HepG2 (cell line): Measurements from ENCODE around the gene WDR47. TPM values are rescaled to one million over a fixed set of nuclear protein-coding genes. Genes with fewer than 3 reads are reported as not detected.

ENCODE experiments used
- ELF3 ChIP-seq: IDR thresholded peaks from 2 replicates; pipeline ENCODE4 v1.6.1; 2016; ENCODE audit warnings: missing genetic modification reagents, missing compliant biosample characterization
- GABPA ChIP-seq, 2 experiments: IDR thresholded peaks; 2 replicates each; pipeline ENCODE4 v1.6.1; 2011 to 2016; ENCODE audit warnings: low read depth in 2 of 2, low read length in 1 of 2, missing biosample characterization in 1 of 2, missing genetic modification characterization in 1 of 2
- KMT2A ChIP-seq: sonication (generic); formaldehyde crosslinking; IDR thresholded peaks from 2 replicates; pipeline ENCODE4 v1.4.0; 2020; ENCODE audit warnings: missing genetic modification reagents
- NCOA2 ChIP-seq: sonication (generic); formaldehyde crosslinking; IDR thresholded peaks from 2 replicates; pipeline ENCODE4 v1.8.0; 2022; ENCODE audit warnings: inconsistent platforms
- NFRKB ChIP-seq: fragments of 450-650 bp; IDR thresholded peaks from 2 replicates; pipeline ENCODE4 v1.6.1; 2017
- NONO ChIP-seq, 2 experiments: fragments of 450-650 bp in 1 of 2; sonication (generic) in 1 of 2; formaldehyde crosslinking in 1 of 2; IDR thresholded peaks in 1 of 2; conservative IDR thresholded peaks in 1 of 2; 2 replicates each; pipeline versions ENCODE4 v1.6.1 to v1.8.0; 2017 to 2022; ENCODE audit warnings: mild to moderate bottlenecking in 1 of 2, missing genetic modification reagents in 1 of 2, moderate library complexity in 1 of 2
- NRL ChIP-seq: sonication (generic); formaldehyde crosslinking; IDR thresholded peaks from 2 replicates; pipeline ENCODE4 v1.5.0; 2020; ENCODE audit warnings: missing genetic modification reagents, mild to moderate bottlenecking, moderate library complexity, borderline replicate concordance
- PAX8 ChIP-seq: sonication (generic); formaldehyde crosslinking; IDR thresholded peaks from 2 replicates; pipeline ENCODE4 v1.8.0; 2022; ENCODE audit warnings: mild to moderate bottlenecking, missing genetic modification reagents, borderline replicate concordance
- PCBP2 ChIP-seq: fragments of 200-400 bp; formaldehyde crosslinking; optimal IDR thresholded peaks from 2 replicates; pipeline ENCODE3; 2018; ENCODE audit warnings: low read length, low read depth; ENCODE audit not compliant: poor library complexity, severe bottlenecking
- PRMT3 ChIP-seq: sonication (generic); formaldehyde crosslinking; IDR thresholded peaks from 2 replicates; pipeline ENCODE4 v1.8.1; 2022; ENCODE audit warnings: low read depth, mild to moderate bottlenecking, moderate library complexity, missing genetic modification reagents, borderline replicate concordance
- TOPORS ChIP-seq: sonication (generic); formaldehyde crosslinking; IDR thresholded peaks from 2 replicates; pipeline ENCODE4 v1.8.0; 2023; ENCODE audit warnings: mild to moderate bottlenecking, missing genetic modification reagents
- ZNF136 ChIP-seq: sonication (generic); formaldehyde crosslinking; IDR thresholded peaks from 2 replicates; pipeline ENCODE4 v1.8.1; 2022; ENCODE audit warnings: low read depth, mild to moderate bottlenecking, moderate library complexity, missing genetic modification reagents
- ZNF776 ChIP-seq: sonication (generic); formaldehyde crosslinking; IDR thresholded peaks from 2 replicates; pipeline ENCODE4 v1.4.0; 2020; ENCODE audit warnings: mild to moderate bottlenecking, missing genetic modification reagents
- ZNF83 ChIP-seq: sonication (generic); formaldehyde crosslinking; IDR thresholded peaks from 2 replicates; pipeline ENCODE4 v1.4.0; 2020; ENCODE audit warnings: missing genetic modification reagents, mild to moderate bottlenecking, borderline replicate concordance
- polyA plus RNA-seq, 8 experiments: library from polyadenylated mRNA; depleted of rRNA in 3 of 8; stranded (reverse) in 7 of 8; unstranded in 1 of 8; fragments of >200 nt; fragmentation: Illumina TruSeq in 4 of 8; extraction: Trizol in 4 of 8; gene quantifications; 2 replicates each; pipeline versions ENCODE4 v1.2.1 to v1.2.3, GENCODE V29; 2011 to 2016; ENCODE audit warnings: low read depth in 4 of 8, missing spikeins in 1 of 8, mixed read lengths in 1 of 8; ENCODE audit not compliant: insufficient read depth in 1 of 8
- total RNA-seq, 5 experiments: library from RNA; depleted of rRNA; stranded (reverse); fragments of >200 nt; fragmentation: Illumina TruSeq; extraction: Trizol; gene quantifications; 2 replicates each; pipeline ENCODE4 v1.2.3, GENCODE V29; 2016; ENCODE audit warnings: low read depth in 1 of 5
- TF ChIP-seq, protein P1 (sequence below): sonication (generic); formaldehyde crosslinking; IDR thresholded peaks from 2 replicates; pipeline ENCODE4 v1.5.0; 2020; ENCODE audit warnings: mild to moderate bottlenecking, missing genetic modification reagents
- TF ChIP-seq, protein P2 (sequence below): IDR thresholded peaks from 2 replicates; pipeline ENCODE4 v1.6.1; 2018; ENCODE audit warnings: missing genetic modification reagents, mild to moderate bottlenecking, missing compliant biosample characterization
- TF ChIP-seq, protein P3 (sequence below): IDR thresholded peaks from 2 replicates; pipeline ENCODE4 v1.6.1; 2016; ENCODE audit warnings: low read depth
- TF ChIP-seq, protein P4 (sequence below): sonication (generic); formaldehyde crosslinking; IDR thresholded peaks from 2 replicates; pipeline ENCODE4 v1.5.0; 2020; ENCODE audit warnings: mild to moderate bottlenecking, missing genetic modification reagents
- TF ChIP-seq, protein P5 (sequence below): sonication (generic); formaldehyde crosslinking; IDR thresholded peaks from 2 replicates; pipeline ENCODE4 v1.4.0; 2020; ENCODE audit warnings: low read depth, mild to moderate bottlenecking, missing genetic modification reagents

Gene WDR47
- total and polyA plus RNA-seq, 2 of the 13 experiments (the other 11 are each of a cell fraction or from before 2014, with no cell fraction given): 4.3 to 5.9 TPM

DNA sequence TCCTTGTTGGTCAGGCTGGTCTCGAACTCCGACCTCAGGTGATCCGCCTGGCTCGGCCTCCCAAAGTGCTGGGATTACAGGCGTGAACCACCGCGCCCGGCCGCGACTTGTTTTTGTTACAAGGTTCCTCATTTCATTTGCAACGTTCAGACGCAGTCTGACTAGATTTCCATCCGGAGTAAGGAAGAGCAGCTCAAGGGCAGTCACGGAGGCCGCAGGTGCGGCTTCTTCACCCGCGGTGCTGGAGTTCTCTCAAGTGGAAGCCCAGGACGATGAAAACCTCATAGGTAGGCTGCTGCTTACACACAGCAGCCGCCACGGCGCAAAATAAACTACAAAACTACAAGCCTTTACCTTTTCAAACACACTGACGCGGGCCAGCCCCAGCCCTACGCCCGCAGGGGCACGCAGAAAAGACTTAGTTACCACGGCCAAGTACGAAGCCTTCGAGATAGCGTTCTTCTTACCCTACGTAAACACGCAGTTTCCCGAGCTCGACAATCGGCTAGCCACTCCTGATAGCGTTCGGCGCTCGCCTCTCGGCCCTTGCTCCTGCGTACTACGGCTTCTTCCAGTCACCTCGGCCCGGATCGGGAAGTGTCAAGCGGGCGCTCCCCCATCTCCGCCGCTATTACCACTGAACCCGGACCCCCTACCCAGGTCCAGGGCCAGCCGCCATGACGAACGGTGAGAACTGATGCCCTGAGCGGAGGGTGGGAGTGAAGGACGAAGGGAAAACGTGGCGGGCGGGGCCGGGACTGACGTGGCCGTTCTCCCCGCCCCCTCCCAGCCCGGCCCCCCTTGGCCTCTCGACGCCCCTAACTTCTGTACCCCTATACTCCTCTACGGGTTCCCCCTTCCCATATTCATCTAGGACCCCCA is 48.5 kb upstream of the WDR47 start, which contains the start of gene TMEM167B (continued):
- TF ChIP-seq, protein P1, sequence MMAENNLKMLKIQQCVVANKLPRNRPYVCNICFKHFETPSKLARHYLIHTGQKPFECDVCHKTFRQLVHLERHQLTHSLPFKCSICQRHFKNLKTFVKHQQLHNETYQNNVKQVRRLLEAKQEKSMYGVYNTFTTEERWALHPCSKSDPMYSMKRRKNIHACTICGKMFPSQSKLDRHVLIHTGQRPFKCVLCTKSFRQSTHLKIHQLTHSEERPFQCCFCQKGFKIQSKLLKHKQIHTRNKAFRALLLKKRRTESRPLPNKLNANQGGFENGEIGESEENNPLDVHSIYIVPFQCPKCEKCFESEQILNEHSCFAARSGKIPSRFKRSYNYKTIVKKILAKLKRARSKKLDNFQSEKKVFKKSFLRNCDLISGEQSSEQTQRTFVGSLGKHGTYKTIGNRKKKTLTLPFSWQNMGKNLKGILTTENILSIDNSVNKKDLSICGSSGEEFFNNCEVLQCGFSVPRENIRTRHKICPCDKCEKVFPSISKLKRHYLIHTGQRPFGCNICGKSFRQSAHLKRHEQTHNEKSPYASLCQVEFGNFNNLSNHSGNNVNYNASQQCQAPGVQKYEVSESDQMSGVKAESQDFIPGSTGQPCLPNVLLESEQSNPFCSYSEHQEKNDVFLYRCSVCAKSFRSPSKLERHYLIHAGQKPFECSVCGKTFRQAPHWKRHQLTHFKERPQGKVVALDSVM (CRISPR knock-in tag): peak; percentile 64; the same call in 1 of the 2 replicates
- TF ChIP-seq ZNF776 (CRISPR knock-in tag) (peak; percentile 64; the same call in 1 of the 2 replicates), NONO (IDR thresholded peaks at IDR 0.05) (no peak), NONO (CRISPR knock-in tag; conservative IDR thresholded peaks at IDR 0.05) (peak; percentile 82), PRMT3 (CRISPR knock-in tag) (peak; percentile 32; the same call in 1 of the 2 replicates), ZNF136 (CRISPR knock-in tag) (peak; percentile 83; the same call in 1 of the 2 replicates), NFRKB (no peak), NRL (CRISPR knock-in tag) (peak; percentile 78), PAX8 (CRISPR knock-in tag) (no peak), PCBP2 (no peak), ELF3 (CRISPR knock-in tag) (peak; percentile 77), NCOA2 (peak; percentile 64), TOPORS (CRISPR knock-in tag) (peak; percentile 91), KMT2A (CRISPR knock-in tag) (peak; percentile 98), GABPA (IDR thresholded peaks at IDR 0.05; ENCODE audit: low read depth, low read length) (peak; percentile 44), GABPA (CRISPR knock-in tag; IDR thresholded peaks at IDR 0.05; ENCODE audit: low read depth) (peak; percentile 74), ZNF83 (CRISPR knock-in tag) (no peak; the same call in 1 of the 2 replicates)
- TF ChIP-seq, protein P2, sequence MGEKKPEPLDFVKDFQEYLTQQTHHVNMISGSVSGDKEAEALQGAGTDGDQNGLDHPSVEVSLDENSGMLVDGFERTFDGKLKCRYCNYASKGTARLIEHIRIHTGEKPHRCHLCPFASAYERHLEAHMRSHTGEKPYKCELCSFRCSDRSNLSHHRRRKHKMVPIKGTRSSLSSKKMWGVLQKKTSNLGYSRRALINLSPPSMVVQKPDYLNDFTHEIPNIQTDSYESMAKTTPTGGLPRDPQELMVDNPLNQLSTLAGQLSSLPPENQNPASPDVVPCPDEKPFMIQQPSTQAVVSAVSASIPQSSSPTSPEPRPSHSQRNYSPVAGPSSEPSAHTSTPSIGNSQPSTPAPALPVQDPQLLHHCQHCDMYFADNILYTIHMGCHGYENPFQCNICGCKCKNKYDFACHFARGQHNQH (CRISPR knock-in tag): peak; percentile 72
- TF ChIP-seq, protein P3, sequence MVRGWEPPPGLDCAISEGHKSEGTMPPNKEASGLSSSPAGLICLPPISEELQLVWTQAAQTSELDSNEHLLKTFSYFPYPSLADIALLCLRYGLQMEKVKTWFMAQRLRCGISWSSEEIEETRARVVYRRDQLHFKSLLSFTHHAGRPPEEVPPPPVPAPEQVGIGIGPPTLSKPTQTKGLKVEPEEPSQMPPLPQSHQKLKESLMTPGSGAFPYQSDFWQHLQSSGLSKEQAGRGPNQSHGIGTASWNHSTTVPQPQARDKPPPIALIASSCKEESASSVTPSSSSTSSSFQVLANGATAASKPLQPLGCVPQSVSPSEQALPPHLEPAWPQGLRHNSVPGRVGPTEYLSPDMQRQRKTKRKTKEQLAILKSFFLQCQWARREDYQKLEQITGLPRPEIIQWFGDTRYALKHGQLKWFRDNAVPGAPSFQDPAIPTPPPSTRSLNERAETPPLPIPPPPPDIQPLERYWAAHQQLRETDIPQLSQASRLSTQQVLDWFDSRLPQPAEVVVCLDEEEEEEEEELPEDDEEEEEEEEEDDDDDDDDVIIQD (CRISPR knock-in tag): peak; percentile 30; the same call in 1 of the 2 replicates
- TF ChIP-seq, protein P4, sequence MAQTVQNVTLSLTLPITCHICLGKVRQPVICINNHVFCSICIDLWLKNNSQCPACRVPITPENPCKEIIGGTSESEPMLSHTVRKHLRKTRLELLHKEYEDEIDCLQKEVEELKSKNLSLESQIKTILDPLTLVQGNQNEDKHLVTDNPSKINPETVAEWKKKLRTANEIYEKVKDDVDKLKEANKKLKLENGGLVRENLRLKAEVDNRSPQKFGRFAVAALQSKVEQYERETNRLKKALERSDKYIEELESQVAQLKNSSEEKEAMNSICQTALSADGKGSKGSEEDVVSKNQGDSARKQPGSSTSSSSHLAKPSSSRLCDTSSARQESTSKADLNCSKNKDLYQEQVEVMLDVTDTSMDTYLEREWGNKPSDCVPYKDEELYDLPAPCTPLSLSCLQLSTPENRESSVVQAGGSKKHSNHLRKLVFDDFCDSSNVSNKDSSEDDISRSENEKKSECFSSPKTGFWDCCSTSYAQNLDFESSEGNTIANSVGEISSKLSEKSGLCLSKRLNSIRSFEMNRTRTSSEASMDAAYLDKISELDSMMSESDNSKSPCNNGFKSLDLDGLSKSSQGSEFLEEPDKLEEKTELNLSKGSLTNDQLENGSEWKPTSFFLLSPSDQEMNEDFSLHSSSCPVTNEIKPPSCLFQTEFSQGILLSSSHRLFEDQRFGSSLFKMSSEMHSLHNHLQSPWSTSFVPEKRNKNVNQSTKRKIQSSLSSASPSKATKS (CRISPR knock-in tag): peak; percentile 88; the same call in 1 of the 2 replicates
- TF ChIP-seq, protein P5, sequence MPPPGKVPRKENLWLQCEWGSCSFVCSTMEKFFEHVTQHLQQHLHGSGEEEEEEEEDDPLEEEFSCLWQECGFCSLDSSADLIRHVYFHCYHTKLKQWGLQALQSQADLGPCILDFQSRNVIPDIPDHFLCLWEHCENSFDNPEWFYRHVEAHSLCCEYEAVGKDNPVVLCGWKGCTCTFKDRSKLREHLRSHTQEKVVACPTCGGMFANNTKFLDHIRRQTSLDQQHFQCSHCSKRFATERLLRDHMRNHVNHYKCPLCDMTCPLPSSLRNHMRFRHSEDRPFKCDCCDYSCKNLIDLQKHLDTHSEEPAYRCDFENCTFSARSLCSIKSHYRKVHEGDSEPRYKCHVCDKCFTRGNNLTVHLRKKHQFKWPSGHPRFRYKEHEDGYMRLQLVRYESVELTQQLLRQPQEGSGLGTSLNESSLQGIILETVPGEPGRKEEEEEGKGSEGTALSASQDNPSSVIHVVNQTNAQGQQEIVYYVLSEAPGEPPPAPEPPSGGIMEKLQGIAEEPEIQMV (CRISPR knock-in tag): peak; percentile 67; the same call in 1 of the 2 replicates
